Measurements from ENCODE around the gene PSME2. TPM values are rescaled to one million over a fixed set of nuclear protein-coding genes. Genes with fewer than 3 reads are reported as not detected.

The PSME2 gene
- total and polyA plus RNA-seq, 9 of the 15 experiments (the other 6 are each of a cell fraction or from before 2014, with no cell fraction given), result 111 to 579 (median 159) TPM

DNA sequence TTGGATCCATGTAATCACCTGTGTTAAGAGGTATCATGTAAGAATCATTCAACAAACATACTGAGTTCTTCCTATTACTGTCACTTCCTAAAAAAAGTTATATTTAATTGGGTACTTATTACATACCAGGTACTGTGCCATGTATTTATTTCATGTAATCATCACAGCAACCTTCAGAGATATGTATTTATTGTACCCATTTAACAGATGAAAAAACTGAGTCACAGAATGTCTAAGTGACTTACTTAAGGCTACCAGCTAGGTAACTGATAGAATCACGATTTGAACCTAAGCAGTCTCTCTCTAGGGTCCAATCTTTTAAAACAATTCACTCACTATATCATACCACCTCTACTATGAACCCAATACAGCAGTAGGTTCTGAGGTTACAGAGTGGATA is 2.0 kb downstream of the PSME2 start (continued):
- TF ChIP-seq PTBP1 (IDR thresholded peaks at IDR 0.05; ENCODE audit: low read depth, low read length) (no peak), RCOR1 (IDR thresholded peaks at IDR 0.05; ENCODE audit: borderline replicate concordance in 1 of 2, low read depth in 2 of 2, low read length in 2 of 2) (peak in 1 of 2 experiments; percentile 78; a peak in 2 of 4 replicates), ZNF699 (CRISPR knock-in tag; IDR thresholded peaks at IDR 0.05; ENCODE audit: insufficient replicate concordance) (no peak)

DNA sequence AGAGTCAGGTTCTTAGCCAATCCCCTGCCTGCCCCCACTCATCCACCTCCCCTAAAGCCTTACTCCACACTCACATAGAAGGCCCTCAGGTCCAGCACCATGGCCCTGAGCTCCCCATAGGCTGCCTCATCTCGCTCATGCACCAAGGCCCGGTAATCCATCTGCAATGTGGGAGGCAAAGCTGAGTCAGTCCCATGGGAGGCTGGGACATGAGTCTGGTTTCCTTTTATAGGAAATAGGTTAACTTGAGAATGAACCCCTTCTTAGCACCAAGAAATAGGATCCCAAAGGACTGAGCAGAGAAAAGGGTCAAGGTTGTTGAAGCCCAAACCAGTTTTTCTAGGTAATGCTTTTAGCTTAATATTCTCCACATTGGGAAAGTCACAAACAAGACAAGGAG is 2.9 kb downstream of the PSME2 start:
- in situ Hi-C loops (cut with MboI), result no loop called here
- FAIRE-seq, result no peak
- Histone ChIP-seq H2AFZ (ENCODE audit: low read depth, low read length) (no peak overlapping the region), H3K27ac (ENCODE audit: extremely low read depth, low read depth, low read length) (no peak overlapping the region), H3K9me3 (replicated peaks; ENCODE audit: control insufficient read depth, insufficient read depth, low read depth, low read length) (no peaks in the 10 kb centered on the region), H3K27me3 (ENCODE audit: control insufficient read depth in 2 of 2, insufficient read depth in 2 of 2, low read length in 2 of 2) (no peaks in the 10 kb centered on the region), H3K36me3 (ENCODE audit: control insufficient read depth, insufficient read depth, low read length) (peaks cover 39% of the 10 kb centered on the region; the same call in 2 of the 3 replicates), H4K20me1 (replicated peaks; ENCODE audit: control insufficient read depth, insufficient read depth, low read length) (no peaks in the 10 kb centered on the region; the same call in 1 of the 2 replicates), H3K79me2 (ENCODE audit: control insufficient read depth, insufficient read depth, low read length) (peaks cover 52% of the 10 kb centered on the region), H3K9ac (ENCODE audit: insufficient read depth in 1 of 2, low read depth in 2 of 2, low read length in 2 of 2) (no peak overlapping the region; a peak in 1 of 4 replicates), H3K9me1 (ENCODE audit: control insufficient read depth, insufficient read depth, low read length) (peaks cover 5% of the 10 kb centered on the region), H3K4me3 (no peak overlapping the region), H3K4me2 (ENCODE audit: insufficient read depth, low read length) (no peak overlapping the region), H3K4me1 (replicated peaks in 1 of 2; ENCODE audit: control insufficient read depth in 2 of 2, insufficient read depth in 2 of 2, low read length in 2 of 2) (peaks cover 32 to 47% of the 10 kb centered on the region in 2 experiments; a peak in 4 of 5 replicates)
- no TSS peak for BruUV-seq (replicated peaks)
- 24% methylated on average over 2 of the region's 2 CpGs for WGBS (ENCODE audit: insufficient coverage, low coverage, missing lambda C conversion rate)
- ChIA-PET POLR2A (no interaction called here), CTCF (ENCODE audit: low intra/inter-chr PET ratio) (no interaction called here)
- no peak for ATAC-seq
- TF ChIP-seq PHB (CRISPR knock-in tag; IDR thresholded peaks at IDR 0.05) (no peak), NRF1 (conservative IDR thresholded peaks at IDR 0.05 in 1 of 2, IDR thresholded peaks at IDR 0.05 in 1 of 2) (no peak), RBM15 (IDR thresholded peaks at IDR 0.05; ENCODE audit: insufficient read depth, low read length) (no peak), CHD1 (IDR thresholded peaks at IDR 0.05; ENCODE audit: low read length) (no peak), CSDE1 (IDR thresholded peaks at IDR 0.05) (no peak), CXXC5 (CRISPR knock-in tag; IDR thresholded peaks at IDR 0.05) (no peak), ZBTB7A (IDR thresholded peaks at IDR 0.05; ENCODE audit: borderline replicate concordance, control insufficient read depth, low read depth, low read length) (no peak), ZZZ3 (IDR thresholded peaks at IDR 0.05) (no peak), GABPB2 (CRISPR knock-in tag; conservative IDR thresholded peaks at IDR 0.05) (no peak), DMBX1 (CRISPR knock-in tag; IDR thresholded peaks at IDR 0.05; ENCODE audit: borderline replicate concordance) (no peak)
- TF ChIP-seq, protein P1, sequence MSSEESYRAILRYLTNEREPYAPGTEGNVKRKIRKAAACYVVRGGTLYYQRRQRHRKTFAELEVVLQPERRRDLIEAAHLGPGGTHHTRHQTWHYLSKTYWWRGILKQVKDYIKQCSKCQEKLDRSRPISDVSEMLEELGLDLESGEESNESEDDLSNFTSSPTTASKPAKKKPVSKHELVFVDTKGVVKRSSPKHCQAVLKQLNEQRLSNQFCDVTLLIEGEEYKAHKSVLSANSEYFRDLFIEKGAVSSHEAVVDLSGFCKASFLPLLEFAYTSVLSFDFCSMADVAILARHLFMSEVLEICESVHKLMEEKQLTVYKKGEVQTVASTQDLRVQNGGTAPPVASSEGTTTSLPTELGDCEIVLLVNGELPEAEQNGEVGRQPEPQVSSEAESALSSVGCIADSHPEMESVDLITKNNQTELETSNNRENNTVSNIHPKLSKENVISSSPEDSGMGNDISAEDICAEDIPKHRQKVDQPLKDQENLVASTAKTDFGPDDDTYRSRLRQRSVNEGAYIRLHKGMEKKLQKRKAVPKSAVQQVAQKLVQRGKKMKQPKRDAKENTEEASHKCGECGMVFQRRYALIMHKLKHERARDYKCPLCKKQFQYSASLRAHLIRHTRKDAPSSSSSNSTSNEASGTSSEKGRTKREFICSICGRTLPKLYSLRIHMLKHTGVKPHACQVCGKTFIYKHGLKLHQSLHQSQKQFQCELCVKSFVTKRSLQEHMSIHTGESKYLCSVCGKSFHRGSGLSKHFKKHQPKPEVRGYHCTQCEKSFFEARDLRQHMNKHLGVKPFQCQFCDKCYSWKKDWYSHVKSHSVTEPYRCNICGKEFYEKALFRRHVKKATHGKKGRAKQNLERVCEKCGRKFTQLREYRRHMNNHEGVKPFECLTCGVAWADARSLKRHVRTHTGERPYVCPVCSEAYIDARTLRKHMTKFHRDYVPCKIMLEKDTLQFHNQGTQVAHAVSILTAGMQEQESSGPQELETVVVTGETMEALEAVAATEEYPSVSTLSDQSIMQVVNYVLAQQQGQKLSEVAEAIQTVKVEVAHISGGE (CRISPR knock-in tag; IDR thresholded peaks at IDR 0.05), result no peak
- TF ChIP-seq, protein P2, sequence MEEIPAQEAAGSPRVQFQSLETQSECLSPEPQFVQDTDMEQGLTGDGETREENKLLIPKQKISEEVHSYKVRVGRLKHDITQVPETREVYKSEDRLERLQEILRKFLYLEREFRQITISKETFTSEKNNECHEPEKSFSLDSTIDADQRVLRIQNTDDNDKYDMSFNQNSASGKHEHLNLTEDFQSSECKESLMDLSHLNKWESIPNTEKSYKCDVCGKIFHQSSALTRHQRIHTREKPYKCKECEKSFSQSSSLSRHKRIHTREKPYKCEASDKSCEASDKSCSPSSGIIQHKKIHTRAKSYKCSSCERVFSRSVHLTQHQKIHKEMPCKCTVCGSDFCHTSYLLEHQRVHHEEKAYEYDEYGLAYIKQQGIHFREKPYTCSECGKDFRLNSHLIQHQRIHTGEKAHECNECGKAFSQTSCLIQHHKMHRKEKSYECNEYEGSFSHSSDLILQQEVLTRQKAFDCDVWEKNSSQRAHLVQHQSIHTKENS (CRISPR knock-in tag; IDR thresholded peaks at IDR 0.05), result no peak
- intact Hi-C loops (cut with micrococcal nuclease), result loop anchor here (10.0 kb wide), 1 partner anchor 49 kb away; the partner anchor contains the start of gene PCK2
- no peak for DNase-seq (ENCODE audit: extremely low read depth in 1 of 4, low spot score in 3 of 4)

Measured in K562 (cell line).